Natural killer cell (primary cell): ENCODE measurements around the gene DDX4. TPM values are rescaled to one million over a fixed set of nuclear protein-coding genes. Genes with fewer than 3 reads are reported as not detected.
A peak's percentile ranks its signal among the peaks of the same experiment; 100 is the strongest.

Experiments
- ATAC-seq, 3 donors: fragments of 150-1000 bp in 2 of 3; fragments of 200-7000 bp in 1 of 3; cut with Tn5 transposase; 1 replicate in 1 of 3; 2 replicates in 2 of 3; pipeline ENCODE4 v1.10.0; 2021; ENCODE audit warnings: mild to moderate bottlenecking in 2 of 3, moderate library complexity in 2 of 3
- DNase-seq, 2 donors: peaks; one replicate each; pipeline versions ENCODE4 v3.0.0 to v3.0.0-alpha.2; 2013 to 2021; ENCODE audit warnings: mixed read lengths in 1 of 2
- H3K27ac ChIP-seq: one replicate; pipeline ENCODE4 v1.5.1; 2013; ENCODE audit warnings: mild to moderate bottlenecking, low read length
- H3K27me3 ChIP-seq: one replicate; pipeline ENCODE4 v1.6.1; 2013; ENCODE audit warnings: low read length; ENCODE audit not compliant: control insufficient read depth, insufficient read depth
- H3K36me3 ChIP-seq: one replicate; pipeline ENCODE4 v1.6.1; 2013; ENCODE audit warnings: low read length; ENCODE audit not compliant: control insufficient read depth, insufficient read depth
- H3K4me1 ChIP-seq: one replicate; pipeline ENCODE4 v1.6.1; 2013; ENCODE audit warnings: low read length; ENCODE audit not compliant: control insufficient read depth, insufficient read depth
- H3K4me3 ChIP-seq: one replicate; pipeline ENCODE4 v1.5.1; 2013; ENCODE audit warnings: low read length
- H3K9me3 ChIP-seq: one replicate; pipeline ENCODE4 v1.6.1; 2013; ENCODE audit warnings: low read length; ENCODE audit not compliant: control insufficient read depth, insufficient read depth
- H3K27ac Mint-ChIP-seq, 2 donors: one replicate each; pipeline ENCODE4 v1.8.0; 2022; ENCODE audit warnings: mild to moderate bottlenecking in 2 of 2, mixed read lengths in 2 of 2, moderate library complexity in 1 of 2
- H3K27me3 Mint-ChIP-seq, 2 donors: one replicate each; pipeline ENCODE4 v1.8.0; 2022; ENCODE audit warnings: low read depth in 2 of 2, mixed read lengths in 2 of 2
- H3K36me3 Mint-ChIP-seq: one replicate; pipeline ENCODE4 v1.8.0; 2022; ENCODE audit warnings: mixed read lengths
- H3K4me1 Mint-ChIP-seq, 2 donors: one replicate each; pipeline ENCODE4 v1.8.0; 2022; ENCODE audit warnings: mixed read lengths in 2 of 2
- H3K4me3 Mint-ChIP-seq: one replicate; pipeline ENCODE4 v1.8.0; 2022; ENCODE audit warnings: mild to moderate bottlenecking, moderate library complexity, mixed read lengths
- H3K9me3 Mint-ChIP-seq, 2 donors: one replicate each; pipeline ENCODE4 v1.8.0; 2022; ENCODE audit warnings: mixed read lengths in 2 of 2
- WGBS: methylation state at CpG from one replicate; pipeline ENCODE4 v1.1.7; 2013; ENCODE audit warnings: missing lambda C conversion rate; ENCODE audit not compliant: insufficient coverage; 5-methylcytosine and 5-hydroxymethylcytosine counted together
- intact Hi-C: fragments of 100-400 bp; cut with micrococcal nuclease; formaldehyde crosslinking; loops from one replicate; pipeline ENCODE4 v1.14.2; 2022
- total RNA-seq, 4 donors: library from RNA; stranded (reverse); fragments of 120-200 nt in 1 of 4; gene quantifications; one replicate each; pipeline versions ENCODE4 v1.2.3 to v1.2.4, GENCODE V29; 2013 to 2022
- TF ChIP-seq, protein P1 (sequence below): fragments of 200-600 bp; IDR thresholded peaks from one replicate; pipeline ENCODE4 v1.8.0; 2022; ENCODE audit warnings: antibody characterized with exemption

DDX4 gene
- total RNA-seq, 3 donors from 2014 or later (not counting 1 experiment from before 2014, with no cell fraction given) = not detected

DNA sequence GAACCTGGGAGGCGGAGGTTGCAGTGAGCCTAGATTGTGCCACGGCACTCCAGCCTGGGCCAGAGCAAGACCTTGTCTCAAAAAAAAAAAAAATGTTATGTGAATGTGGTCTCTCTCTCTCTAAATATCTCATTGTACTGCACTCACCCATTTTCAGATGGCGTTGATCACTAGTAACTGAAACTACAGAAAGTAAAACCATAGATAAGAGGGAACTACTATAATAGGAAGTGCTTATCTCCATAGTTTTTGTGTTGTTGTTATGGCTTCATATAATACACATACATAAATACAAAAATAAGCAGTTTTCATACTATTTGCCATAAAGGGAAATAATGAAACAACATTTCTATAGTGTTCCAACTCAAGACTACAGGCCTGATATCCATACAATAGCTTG lies 122.4 kb downstream of the DDX4 start:
- Histone ChIP-seq H3K27ac (no peak overlapping the region), H3K36me3 (no peaks in the 10 kb centered on the region), H3K27me3 (peaks cover 4% of the 10 kb centered on the region), H3K9me3 (no peaks in the 10 kb centered on the region), H3K4me1 (peaks cover 20% of the 10 kb centered on the region), H3K4me3 (no peak overlapping the region)
- intact Hi-C loops = no loop called here
- peaks cover 4 to 15% of the 10 kb centered on the region in 2 donors for H3K4me1 Mint-ChIP-seq
- H3K27me3 Mint-ChIP-seq = peaks cover 3 to 5% of the 10 kb centered on the region in 2 donors
- no peak overlapping the region for H3K27ac Mint-ChIP-seq
- ATAC-seq = no peak
- TF ChIP-seq, protein P1, sequence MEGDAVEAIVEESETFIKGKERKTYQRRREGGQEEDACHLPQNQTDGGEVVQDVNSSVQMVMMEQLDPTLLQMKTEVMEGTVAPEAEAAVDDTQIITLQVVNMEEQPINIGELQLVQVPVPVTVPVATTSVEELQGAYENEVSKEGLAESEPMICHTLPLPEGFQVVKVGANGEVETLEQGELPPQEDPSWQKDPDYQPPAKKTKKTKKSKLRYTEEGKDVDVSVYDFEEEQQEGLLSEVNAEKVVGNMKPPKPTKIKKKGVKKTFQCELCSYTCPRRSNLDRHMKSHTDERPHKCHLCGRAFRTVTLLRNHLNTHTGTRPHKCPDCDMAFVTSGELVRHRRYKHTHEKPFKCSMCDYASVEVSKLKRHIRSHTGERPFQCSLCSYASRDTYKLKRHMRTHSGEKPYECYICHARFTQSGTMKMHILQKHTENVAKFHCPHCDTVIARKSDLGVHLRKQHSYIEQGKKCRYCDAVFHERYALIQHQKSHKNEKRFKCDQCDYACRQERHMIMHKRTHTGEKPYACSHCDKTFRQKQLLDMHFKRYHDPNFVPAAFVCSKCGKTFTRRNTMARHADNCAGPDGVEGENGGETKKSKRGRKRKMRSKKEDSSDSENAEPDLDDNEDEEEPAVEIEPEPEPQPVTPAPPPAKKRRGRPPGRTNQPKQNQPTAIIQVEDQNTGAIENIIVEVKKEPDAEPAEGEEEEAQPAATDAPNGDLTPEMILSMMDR = no peak
- no peak for DNase-seq
- no peaks in the 10 kb centered on the region for H3K9me3 Mint-ChIP-seq
- no peak overlapping the region for H3K4me3 Mint-ChIP-seq
- 52% methylated on average over 2 of the region's 3 CpGs for WGBS
- no peaks in the 10 kb centered on the region for H3K36me3 Mint-ChIP-seq

DNA sequence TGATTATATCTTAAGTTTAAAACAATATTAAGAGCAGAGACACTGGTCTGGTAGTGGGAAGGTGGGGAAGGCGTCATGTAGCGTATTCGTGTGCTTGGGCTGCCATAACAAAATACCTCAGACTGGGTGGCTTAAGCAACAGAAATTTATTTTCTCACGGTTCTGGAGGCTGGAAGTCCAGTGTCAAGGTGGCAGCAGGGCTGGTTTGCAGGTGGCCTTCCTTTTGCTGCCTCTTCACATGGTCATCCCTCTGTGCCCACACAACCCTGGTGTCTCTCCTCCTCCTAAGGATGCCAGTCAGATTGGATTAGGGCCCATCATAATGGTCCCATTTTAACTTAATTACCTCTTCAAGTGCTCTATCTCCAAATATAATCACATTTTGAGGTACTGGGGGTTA lies 122.8 kb downstream of the DDX4 start:
- H3K27me3 Mint-ChIP-seq = peaks cover 3 to 5% of the 10 kb centered on the region in 2 donors
- no peak overlapping the region for H3K4me3 Mint-ChIP-seq
- intact Hi-C loops = no loop called here

GRCh38 chr5:55864606-55865541 lies 127.0 kb downstream of the DDX4 start:
- TF ChIP-seq, protein P1 = no peak
- no peaks in the 10 kb centered on the region for H3K4me1 Mint-ChIP-seq
- Histone ChIP-seq H3K4me3 (no peak overlapping the region), H3K27me3 (no peaks in the 10 kb centered on the region), H3K36me3 (no peaks in the 10 kb centered on the region), H3K4me1 (no peaks in the 10 kb centered on the region), H3K27ac (no peak overlapping the region), H3K9me3 (no peaks in the 10 kb centered on the region)
- H3K4me3 Mint-ChIP-seq = no peak overlapping the region
- no peak for DNase-seq
- peak in 1 of 3 donors; percentile 36 for ATAC-seq
- H3K27me3 Mint-ChIP-seq = peaks cover 0 to 3% of the 10 kb centered on the region in 2 donors
- intact Hi-C loops = no loop called here
- H3K36me3 Mint-ChIP-seq = no peaks in the 10 kb centered on the region
- no peak overlapping the region for H3K27ac Mint-ChIP-seq
- 86% methylated on average over 9 of the region's 9 CpGs for WGBS
- no peaks in the 10 kb centered on the region for H3K9me3 Mint-ChIP-seq

More for the DNA sequence above, 122.8 kb downstream of the DDX4 start:
- Histone ChIP-seq H3K36me3 (no peaks in the 10 kb centered on the region), H3K4me1 (peaks cover 15% of the 10 kb centered on the region), H3K27me3 (peaks cover 4% of the 10 kb centered on the region), H3K27ac (no peak overlapping the region), H3K4me3 (no peak overlapping the region), H3K9me3 (no peaks in the 10 kb centered on the region)
- Mint-ChIP-seq H3K4me1 (peaks cover 4 to 15% of the 10 kb centered on the region in 2 donors), H3K27ac (no peak overlapping the region), H3K36me3 (no peaks in the 10 kb centered on the region), H3K9me3 (no peaks in the 10 kb centered on the region)
- no peak for DNase-seq
- WGBS = 70% methylated on average over 4 of the region's 4 CpGs
- TF ChIP-seq, protein P1 = no peak
- ATAC-seq = no peak
